SKM-1 (cell line): ENCODE results near the gene GXYLT2.
"Not testable (repeated sequence)": the region's sequence is repeated elsewhere in the genome, so short reads cannot be mapped to it uniquely, and the experiment has no call there.

Source experiments
- DNase-seq: peaks from one replicate; lab custom pipeline; 2025; ENCODE audit not compliant: unreplicated experiment; lab: John Stamatoyannopoulos, UW

Gene GXYLT2

DNA sequence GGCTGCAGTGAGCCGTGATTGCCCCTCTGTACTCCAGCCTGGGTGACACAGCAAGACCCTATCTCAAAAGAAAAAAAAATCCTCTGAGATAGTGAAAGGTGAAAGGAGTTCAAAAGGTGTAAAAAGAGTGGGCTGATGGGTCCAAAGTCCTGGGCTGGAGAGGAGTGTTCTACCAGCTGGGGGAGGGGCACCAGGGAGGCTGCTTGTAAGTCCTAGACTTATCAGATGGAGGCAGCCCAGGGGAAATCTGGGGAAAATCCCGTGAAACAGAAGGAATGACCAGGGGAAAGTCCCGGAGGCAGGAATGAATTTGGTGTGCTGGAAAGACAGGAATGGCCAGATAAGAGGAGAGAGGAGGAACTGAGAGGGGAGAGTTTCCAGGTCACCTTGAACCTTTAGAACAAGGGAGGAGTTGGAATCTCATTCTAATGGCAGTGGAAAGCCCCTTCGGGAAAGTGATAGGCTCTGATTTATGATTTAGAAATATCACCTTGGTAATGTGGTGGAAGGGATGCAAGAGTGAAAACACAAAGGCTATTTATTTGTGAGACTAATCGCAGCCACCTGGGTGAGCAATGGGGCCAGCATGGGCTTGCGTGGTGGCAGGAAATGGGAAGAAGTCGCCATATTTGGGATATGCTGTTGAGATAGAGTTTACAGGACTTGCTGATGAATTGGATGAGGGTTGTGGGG, 85.3 kb downstream of the GXYLT2 start:
- DNase-seq, result no peak

DNA sequence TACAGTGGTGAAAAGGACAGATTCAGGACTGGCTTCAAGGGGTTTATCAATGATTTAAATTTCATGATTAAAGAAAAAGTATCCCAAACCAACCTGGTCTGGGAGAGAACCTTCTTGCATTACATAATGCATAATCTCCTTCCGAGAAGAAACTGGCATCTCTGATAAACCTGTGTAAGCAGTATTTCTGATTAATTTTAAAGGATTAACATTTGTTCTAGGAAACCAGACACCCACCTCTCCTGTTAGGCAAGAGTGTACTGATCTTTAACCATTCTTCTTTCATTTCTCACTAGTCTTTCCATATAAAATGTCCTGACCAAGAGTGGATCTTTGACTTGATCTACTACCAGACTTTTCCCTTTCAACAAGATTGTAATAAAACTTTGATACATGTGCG, 85.9 kb downstream of the GXYLT2 start:
- no peak for DNase-seq

- DNase-seq, result no peak
These were observed 87.1 kb downstream of the GXYLT2 start for GRCh38 chr3:72974956-72975355.

- no peak for DNase-seq
These were observed 88.5 kb downstream of the GXYLT2 start for GRCh38 chr3:72976281-72976741.

DNA sequence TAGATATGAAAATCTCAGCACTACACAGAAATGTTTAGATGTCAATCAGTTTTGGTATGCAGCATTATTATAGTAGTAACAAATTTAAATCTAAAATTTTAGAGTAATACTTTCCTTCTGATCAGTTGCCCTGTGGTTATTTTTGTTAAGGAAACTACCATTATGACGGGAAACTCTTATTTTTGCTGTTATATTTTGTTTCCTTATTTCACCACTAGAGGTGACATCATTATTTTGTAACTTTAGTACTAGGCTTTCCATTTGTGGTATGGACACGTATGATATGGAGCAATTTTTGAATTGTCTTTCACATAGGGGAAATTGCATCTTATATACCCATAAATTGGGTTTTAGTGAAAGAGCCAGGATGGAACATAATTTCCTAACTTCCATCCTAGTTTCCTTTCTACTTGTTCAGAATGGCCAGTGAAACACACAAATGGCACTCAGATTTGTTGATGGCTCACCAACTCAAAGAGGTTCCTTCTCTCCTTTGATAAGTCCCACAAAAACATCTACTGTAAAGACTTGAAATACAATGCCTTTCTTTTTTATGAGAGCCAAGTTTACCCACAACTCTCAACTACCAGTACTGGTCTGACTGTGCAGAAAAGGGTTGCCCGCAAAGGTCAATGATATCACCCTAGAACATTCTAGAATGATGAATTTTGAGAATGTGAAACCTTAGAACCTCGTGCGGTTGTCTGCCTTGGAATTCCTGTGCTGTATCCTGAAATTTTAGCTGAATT, 89.4 kb downstream of the GXYLT2 start:
- DNase-seq, result peak; percentile 77

DNA sequence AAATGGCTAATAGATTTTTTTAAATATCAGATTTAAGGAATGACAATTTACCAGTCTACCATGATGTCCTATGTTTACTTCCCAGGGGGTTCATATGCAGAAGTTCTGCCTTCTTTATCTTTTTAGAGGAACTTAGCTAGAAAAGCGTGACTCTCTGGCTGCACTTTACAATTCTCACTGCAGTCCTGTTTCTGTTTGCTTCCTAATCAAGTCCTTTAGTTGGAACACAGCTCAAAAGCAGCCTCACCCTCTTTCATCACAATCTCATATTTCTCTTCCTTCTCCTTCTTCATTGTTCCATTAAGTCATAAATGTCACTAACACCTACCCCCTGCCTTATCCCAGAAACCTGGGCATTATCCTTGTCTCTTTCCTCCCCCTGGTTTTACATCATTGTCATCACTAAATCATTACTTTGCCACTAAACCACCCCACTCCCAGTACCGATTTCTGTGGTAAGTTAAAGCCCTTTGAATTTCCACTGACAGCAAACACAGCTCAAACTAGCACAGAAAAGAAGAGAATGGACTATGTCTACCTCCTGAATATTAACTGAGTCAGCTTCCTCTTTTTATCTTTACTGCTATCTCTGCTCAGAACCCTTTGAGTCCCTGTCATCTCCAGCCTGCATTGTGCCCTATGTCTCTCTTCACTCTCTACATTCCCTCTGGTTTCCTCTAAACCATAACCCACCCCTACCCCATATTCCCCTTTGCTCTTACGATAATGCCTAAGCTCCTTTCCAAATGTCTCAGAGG, 94.9 kb downstream of the GXYLT2 start:
- DNase-seq, result peak; percentile 32

DNA sequence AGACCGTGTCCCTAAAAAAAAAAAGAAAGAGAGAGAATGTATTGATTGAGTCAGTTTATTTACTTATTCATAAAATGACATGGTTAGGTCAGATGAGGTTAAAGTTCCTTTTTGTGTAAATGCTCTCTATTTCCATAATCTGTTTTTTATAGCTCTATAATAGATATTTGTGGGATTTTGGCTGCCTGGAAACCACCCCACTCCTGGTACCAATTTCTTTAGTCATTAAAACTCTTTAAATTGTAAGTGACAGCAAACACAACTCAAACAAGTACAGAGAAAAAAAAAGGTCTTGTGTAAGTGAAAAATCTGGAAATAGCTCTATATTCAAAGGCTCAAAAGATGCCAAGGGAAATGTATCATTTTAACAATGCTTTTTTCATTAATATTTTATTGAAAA, 97.7 kb downstream of the GXYLT2 start:
- no peak for DNase-seq

- DNase-seq, result no peak
These were observed 103.0 kb downstream of the GXYLT2 start for GRCh38 chr3:72990701-72991395.

DNA sequence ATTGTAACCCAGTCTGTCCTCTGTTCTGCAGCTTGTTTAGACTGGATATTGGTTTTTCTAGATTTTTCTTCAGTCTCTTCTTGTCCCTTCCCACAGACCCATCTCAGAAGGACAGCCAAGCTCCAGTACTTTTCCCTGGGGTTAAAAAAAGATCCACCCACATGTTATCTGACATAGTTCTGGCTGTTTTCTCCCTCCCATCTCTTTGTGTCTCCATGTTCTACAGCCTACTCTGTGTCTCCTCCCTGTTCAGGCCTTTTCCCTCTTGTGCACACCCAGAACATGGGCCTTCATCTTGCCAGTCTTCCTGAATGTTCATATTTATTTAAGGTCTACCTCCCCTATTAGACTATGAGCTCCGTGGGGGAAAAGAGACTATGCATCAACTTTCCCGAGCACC, 103.7 kb downstream of the GXYLT2 start:
- DNase-seq, result no peak

- no peak for DNase-seq
These were observed 105.5 kb downstream of the GXYLT2 start for GRCh38 chr3:72993391-72993790.

DNA sequence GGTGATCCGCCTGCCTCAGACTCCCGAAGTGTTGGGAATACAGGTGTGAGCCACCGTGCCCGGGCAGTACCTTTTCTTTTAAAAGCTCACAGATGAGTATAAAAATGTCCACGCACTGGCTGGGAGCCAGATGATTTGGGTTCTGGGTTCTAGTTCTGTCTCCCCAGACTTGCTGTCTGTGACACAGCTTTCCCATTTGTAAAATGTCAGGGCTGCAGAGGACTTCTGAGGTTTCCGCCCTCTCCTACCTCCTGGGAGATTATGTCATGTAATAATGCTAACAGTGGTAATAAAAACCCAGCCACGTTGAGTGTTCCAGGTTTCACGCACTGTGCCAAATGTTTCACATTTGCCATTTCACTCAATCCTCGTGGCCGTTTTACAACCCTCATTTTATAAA, 107.5 kb downstream of the GXYLT2 start:
- DNase-seq, result no peak

DNA sequence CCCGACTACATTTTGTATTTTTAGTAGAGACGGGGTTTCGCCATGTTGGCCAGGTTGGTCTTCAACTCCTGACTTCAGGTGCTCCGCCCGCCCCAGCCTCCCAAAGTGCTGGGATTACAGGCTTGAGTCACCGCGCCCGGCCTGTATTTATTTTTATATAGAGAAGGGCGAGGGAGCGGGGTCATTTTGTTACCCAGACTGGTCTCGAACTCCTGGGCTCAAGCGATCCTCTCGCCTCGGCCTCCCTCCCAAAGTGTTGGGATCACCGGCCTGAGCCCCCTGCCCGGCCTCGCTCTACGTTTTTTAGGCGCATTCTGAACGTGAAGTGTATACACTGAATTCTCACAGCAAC, 108.3 kb downstream of the GXYLT2 start:
- DNase-seq, result no peak

DNA sequence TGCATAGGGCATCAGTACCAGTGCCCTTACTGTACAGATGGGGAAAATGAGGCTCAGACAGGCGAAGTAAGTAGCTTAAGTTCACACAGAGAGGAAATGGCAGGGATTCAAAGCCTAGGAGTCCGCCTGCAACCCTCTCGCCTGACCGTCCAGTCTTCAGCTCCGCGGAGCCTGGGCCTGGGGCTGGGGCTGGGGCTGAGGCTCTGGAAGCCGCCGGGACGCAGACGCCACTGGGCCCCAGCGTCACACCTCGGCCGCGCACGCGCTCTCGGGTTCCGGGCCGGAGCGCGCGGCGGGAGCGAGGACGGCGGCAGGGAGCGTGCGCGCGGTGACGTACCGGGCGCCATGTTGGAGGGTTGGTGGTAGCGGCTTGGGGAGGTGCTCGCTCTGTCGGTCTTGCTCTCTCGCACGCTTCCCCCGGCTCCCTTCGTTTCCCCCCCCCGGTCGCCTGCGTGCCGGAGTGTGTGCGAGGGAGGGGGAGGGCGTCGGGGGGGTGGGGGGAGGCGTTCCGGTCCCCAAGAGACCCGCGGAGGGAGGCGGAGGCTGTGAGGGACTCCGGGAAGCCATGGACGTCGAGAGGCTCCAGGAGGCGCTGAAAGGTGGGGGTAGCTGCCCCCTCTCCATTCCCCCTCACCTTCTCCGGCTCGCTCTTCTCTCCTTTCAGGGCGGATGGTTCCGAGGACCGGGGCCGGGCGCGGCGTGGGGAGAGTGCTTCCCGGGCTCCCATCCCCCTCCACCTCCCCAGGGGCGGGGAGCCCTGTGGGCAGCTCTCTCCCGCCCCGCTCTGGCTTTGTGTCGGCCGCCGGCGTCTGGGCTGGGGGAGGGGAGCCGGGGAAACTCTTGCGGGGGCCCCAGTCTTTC, 108.9 kb downstream of the GXYLT2 start, which contains the start of gene PPP4R2:
TSS of gene PPP4R2 (plus strand) at position 339 of the 861 bp plus-strand sequence. CDS start at position 566, 227 bp downstream.
- peak; percentile 80 for DNase-seq

DNA sequence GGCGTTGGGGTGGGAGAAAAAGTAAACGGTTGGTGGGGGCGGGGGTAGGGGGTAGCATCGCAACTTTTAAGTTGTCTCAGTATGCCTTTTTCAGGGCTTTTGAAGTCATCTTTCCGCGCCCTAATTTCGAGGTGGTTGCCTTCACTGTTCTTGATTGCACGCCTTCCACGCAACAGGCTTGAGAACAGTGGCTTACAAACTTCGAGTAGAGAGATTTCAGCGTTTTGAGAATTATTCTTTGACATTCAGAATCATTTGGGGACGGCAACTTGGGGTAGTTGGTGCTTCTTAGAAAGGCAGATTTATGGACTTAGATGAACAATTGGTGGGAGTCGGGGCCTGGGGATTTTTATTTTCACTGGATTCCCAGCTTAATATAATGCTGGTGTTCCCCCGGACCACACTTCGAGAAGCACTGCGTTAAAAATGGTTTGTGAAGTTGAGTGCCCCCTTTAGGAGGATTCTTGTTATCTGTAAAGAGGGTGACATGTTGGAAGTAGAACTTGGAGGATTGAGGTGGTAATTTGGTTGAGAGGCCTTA, 109.6 kb downstream of the GXYLT2 start:
- peak; percentile 35 for DNase-seq

- DNase-seq, result no peak
These were observed 110.6 kb downstream of the GXYLT2 start for GRCh38 chr3:72998466-72998865.

DNA sequence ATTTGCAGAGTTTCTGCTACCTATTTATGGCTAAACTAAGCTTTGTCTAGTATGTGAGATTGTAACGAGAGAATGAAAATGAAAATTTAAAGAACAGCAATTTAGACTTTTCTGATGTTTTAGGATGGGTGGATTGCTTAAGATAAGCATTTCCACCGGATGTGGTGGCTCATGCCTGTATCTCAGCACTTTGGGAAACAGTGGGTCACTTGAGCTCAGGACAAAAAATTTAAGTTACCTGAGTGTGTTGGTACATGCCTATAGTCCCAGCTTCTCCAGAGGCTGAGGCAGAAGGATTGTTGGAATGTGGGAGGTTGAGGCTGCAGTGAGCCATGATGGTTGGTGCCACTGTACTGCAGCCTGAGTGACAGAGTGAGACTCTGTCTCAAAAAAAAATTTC, 112.1 kb downstream of the GXYLT2 start:
- DNase-seq, result no peak

- not testable (repeated sequence) for DNase-seq
These were observed 115.2 kb downstream of the GXYLT2 start for GRCh38 chr3:73003050-73003449.

- DNase-seq, result no peak
These were observed 116.5 kb downstream of the GXYLT2 start for GRCh38 chr3:73004316-73004715.

DNA sequence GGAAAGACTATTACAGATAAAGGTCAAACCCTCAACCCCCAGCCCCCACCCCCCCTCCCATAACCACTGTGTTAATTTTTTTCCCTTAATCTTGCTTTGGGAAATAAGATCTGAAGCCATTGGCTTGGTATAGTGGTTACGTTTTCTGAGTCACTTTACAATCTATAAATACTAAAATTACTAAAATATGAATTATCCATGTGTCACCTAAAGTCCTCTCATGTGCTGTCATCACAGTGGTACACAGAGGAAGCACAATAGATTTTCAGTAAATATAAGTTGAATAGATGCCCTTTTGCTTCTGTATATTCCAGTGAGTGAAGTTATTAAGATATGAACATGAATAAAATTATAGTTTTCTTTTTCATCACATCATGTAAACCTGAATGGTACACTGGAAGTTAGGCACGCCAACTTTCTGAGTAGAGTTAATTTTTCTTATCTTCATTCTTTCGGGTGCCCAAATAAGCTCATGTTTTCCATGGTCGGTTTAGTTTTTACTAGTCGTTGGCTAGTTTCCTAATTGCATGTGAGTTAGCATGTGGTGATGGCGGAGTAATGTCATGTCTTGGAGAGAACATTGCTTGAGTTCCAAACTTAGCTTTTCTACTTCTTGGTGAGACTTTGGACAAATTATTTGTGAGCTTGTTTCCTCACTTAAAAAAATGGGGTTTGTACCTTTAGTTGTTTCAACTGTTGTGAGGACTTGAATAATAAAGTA, 120.3 kb downstream of the GXYLT2 start:
- DNase-seq, result no peak
